ENCODE data around the gene PLPPR1.
"Not testable (repeated sequence)": the region's sequence is repeated elsewhere in the genome, so short reads cannot be mapped to it uniquely, and the experiment has no call there.

The PLPPR1 gene

GRCh38 chr9:101028346-101029314 is at the start of gene PLPPR1:
PLPPR1 (plus strand) TSS chr9:101028727.
- peak; percentile 79 for DNase-seq (ENCODE audit: low read depth, low spot score)

- DNase-seq (ENCODE audit: low read depth, low spot score) = no peak
These were observed 38.8 kb upstream of the PLPPR1 start for GRCh38 chr9:100989731-100990130.

- DNase-seq (ENCODE audit: low read depth, low spot score) = no peak
These were observed 37.7 kb upstream of the PLPPR1 start for GRCh38 chr9:100990605-100991381.

GRCh38 chr9:100992632-100993031 is 35.9 kb upstream of the PLPPR1 start:
- no peak for DNase-seq (ENCODE audit: low read depth, low spot score)

GRCh38 chr9:100999906-101000544 is 28.5 kb upstream of the PLPPR1 start:
- DNase-seq (ENCODE audit: low read depth, low spot score) = no peak

GRCh38 chr9:101005246-101005645 is 23.3 kb upstream of the PLPPR1 start:
- DNase-seq (ENCODE audit: low read depth, low spot score) = no peak

GRCh38 chr9:101014566-101014965 is 14.0 kb upstream of the PLPPR1 start:
- DNase-seq (ENCODE audit: low read depth, low spot score) = no peak

GRCh38 chr9:101018467-101018866 is 10.1 kb upstream of the PLPPR1 start:
- DNase-seq (ENCODE audit: low read depth, low spot score) = no peak

GRCh38 chr9:101022704-101023103 is 5.8 kb upstream of the PLPPR1 start:
- DNase-seq (ENCODE audit: low read depth, low spot score) = no peak

- no peak for DNase-seq (ENCODE audit: low read depth, low spot score)
These were observed 2.6 kb upstream of the PLPPR1 start for GRCh38 chr9:101025940-101026339.

- peak; percentile 3 for DNase-seq (ENCODE audit: low read depth, low spot score)
These were observed 1.7 kb upstream of the PLPPR1 start for GRCh38 chr9:101026824-101027223.

GRCh38 chr9:101027236-101027635 is 1.3 kb upstream of the PLPPR1 start:
- peak; percentile 1 for DNase-seq (ENCODE audit: low read depth, low spot score)

- no peak for DNase-seq (ENCODE audit: low read depth, low spot score)
These were observed 688 bp upstream of the PLPPR1 start for GRCh38 chr9:101027733-101028345.

- peak; percentile 4 for DNase-seq (ENCODE audit: low read depth, low spot score)
These were observed 973 bp downstream of the PLPPR1 start for GRCh38 chr9:101029315-101030085.

GRCh38 chr9:101030086-101030391 is 1.5 kb downstream of the PLPPR1 start:
- no peak for DNase-seq (ENCODE audit: low read depth, low spot score)

GRCh38 chr9:101032426-101032825 is 3.9 kb downstream of the PLPPR1 start:
- DNase-seq (ENCODE audit: low read depth, low spot score) = no peak

GRCh38 chr9:101034222-101034621 is 5.7 kb downstream of the PLPPR1 start:
- no peak for DNase-seq (ENCODE audit: low read depth, low spot score)

GRCh38 chr9:101035098-101035497 is 6.6 kb downstream of the PLPPR1 start:
- DNase-seq (ENCODE audit: low read depth, low spot score) = no peak

- DNase-seq (ENCODE audit: low read depth, low spot score) = no peak
These were observed 8.9 kb downstream of the PLPPR1 start for GRCh38 chr9:101037430-101037829.

GRCh38 chr9:101038488-101038887 is 10.0 kb downstream of the PLPPR1 start:
- no peak for DNase-seq (ENCODE audit: low read depth, low spot score)

- not testable (repeated sequence) for DNase-seq (ENCODE audit: low read depth, low spot score)
These were observed 11.1 kb downstream of the PLPPR1 start for GRCh38 chr9:101039581-101039980.
